T-helper 1 cell treated with Interleukin-12 subunit alpha and Interleukin-12 subunit beta and Interleukin-4 antibody, amounts not matched to agents 30 μg/mL and 1 μg/mL, for 36 hours (primary cell): ENCODE measurements around the gene AWAT2.
"Not testable (repeated sequence)": the region's sequence is repeated elsewhere in the genome, so short reads cannot be mapped to it uniquely, and the experiment has no call there.

Source experiments
- H3K27ac Mint-ChIP-seq: one replicate; pipeline ENCODE4 v1.8.0; 2021; ENCODE audit warnings: mild to moderate bottlenecking, mixed read lengths
- H3K27me3 Mint-ChIP-seq: one replicate; pipeline ENCODE4 v1.8.0; 2021; ENCODE audit warnings: low read depth, mixed read lengths
- H3K36me3 Mint-ChIP-seq: one replicate; pipeline ENCODE4 v1.8.0; 2021; ENCODE audit warnings: low read depth, mixed read lengths
- H3K4me1 Mint-ChIP-seq: one replicate; pipeline ENCODE4 v1.8.0; 2021; ENCODE audit warnings: low read depth, mixed read lengths
- H3K4me3 Mint-ChIP-seq: one replicate; pipeline ENCODE4 v1.8.0; 2021; ENCODE audit warnings: mild to moderate bottlenecking, moderate library complexity, mixed read lengths
- H3K9me3 Mint-ChIP-seq: one replicate; pipeline ENCODE4 v1.8.0; 2021; ENCODE audit warnings: mixed read lengths

The AWAT2 gene

DNA sequence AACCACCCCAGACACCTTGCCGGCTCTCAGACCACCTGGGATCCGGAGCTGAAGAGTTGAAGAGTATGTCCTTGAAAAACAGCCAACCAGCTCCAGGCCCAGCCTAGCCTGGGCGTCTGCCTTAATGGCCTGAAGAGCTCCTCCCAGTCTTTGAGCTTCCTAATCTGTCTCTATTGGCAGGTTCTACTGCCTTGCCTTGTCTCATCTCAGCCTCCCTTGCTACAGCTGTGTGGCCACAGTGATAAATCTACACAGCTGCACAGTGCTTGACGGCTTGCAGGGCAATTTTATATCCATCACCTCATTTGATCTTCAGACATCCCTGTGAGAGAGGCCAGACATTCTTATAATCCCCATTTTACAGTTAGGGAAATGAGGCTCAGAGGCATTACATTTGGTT lies 19.9 kb downstream of the AWAT2 start:
- Mint-ChIP-seq H3K27me3 (no peaks in the 10 kb centered on the region), H3K4me3 (no peak overlapping the region), H3K4me1 (peaks cover 32% of the 10 kb centered on the region), H3K9me3 (no peaks in the 10 kb centered on the region), H3K36me3 (no peaks in the 10 kb centered on the region), H3K27ac (no peak overlapping the region)

DNA sequence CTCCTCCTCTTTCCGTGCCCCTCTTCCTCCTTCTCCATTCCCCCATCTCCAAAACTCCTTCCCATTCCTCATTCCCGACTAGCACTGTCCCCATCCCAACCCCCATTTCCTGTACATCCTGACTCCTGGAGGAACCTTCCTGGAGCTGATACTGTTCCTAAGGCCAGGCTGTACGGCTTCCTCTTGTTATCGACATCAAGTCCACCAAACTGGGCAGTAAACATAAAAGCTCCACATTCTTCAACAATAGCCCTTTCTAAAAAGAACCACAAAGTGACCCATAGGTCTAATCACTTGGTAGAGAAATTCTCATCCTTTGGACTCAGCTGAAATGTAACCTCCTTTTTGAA lies 22.9 kb downstream of the AWAT2 start:
- no peak overlapping the region for H3K4me3 Mint-ChIP-seq
- H3K27ac Mint-ChIP-seq = no peak overlapping the region

DNA sequence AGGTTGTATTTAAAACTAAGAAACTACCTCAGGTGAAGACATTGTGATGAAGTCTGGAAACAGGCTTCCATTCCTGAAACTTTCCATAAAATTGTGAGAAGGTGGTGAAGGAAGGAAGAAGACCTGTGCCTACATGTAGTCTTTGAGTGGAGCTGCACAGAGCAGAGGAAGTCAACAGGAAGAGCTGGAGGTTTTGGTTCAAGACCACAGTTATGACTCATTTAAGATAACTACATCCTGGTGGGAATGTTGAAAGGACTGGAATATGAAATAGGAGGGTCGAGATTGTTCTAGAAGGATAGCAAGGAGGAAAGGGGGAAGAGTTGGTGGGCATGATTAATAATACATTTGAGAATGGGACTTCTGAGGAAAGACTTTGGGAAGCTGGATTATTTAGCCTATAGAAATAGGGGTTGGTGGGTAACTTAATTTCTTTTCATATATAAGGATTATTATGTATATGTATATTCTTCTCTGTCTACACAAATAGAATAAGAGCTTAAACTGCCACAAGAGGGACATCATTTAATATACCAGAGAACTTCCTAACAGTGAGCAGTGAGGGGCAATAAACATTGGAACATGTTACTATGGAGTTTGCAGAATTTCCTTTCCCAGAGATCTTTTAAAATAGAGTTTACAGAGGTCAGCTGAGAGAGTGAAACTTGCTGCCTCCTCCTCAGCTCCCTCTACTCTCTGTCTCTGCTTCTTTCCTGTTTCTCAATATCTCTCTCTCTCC lies 23.5 kb downstream of the AWAT2 start:
- Mint-ChIP-seq H3K36me3 (no peaks in the 10 kb centered on the region), H3K27me3 (no peaks in the 10 kb centered on the region), H3K9me3 (no peaks in the 10 kb centered on the region), H3K4me3 (peak overlapping the region; percentile 9), H3K4me1 (peaks cover 23% of the 10 kb centered on the region), H3K27ac (no peak overlapping the region)

More for the DNA sequence above, 22.9 kb downstream of the AWAT2 start:
- Mint-ChIP-seq H3K36me3 (no peaks in the 10 kb centered on the region), H3K27me3 (no peaks in the 10 kb centered on the region), H3K9me3 (no peaks in the 10 kb centered on the region), H3K4me1 (peaks cover 23% of the 10 kb centered on the region)

DNA sequence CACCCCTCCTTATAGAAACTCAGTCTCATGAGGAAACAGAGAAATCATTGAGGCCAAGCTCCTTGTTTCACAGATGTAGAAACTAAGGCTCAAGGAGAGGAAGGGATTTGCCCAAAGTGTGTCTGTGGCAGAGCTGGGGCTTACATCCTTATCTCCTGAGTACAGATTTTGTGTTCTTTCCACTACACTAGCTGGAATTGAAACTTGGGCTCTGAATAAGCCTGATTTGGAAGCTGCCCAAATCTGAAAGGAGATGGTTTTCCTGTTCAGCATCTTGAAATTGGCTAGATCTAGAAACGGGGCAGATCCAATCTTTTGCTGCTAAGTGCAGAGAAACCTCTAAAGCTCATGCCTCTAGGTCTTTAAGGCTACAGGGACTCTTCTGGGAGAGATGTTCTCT lies 24.3 kb downstream of the AWAT2 start:
- H3K27ac Mint-ChIP-seq = no peak overlapping the region
- no peaks in the 10 kb centered on the region for H3K27me3 Mint-ChIP-seq
- H3K4me1 Mint-ChIP-seq = peaks cover 20% of the 10 kb centered on the region
- no peaks in the 10 kb centered on the region for H3K9me3 Mint-ChIP-seq
- no peaks in the 10 kb centered on the region for H3K36me3 Mint-ChIP-seq
- H3K4me3 Mint-ChIP-seq = no peak overlapping the region

- Mint-ChIP-seq H3K9me3 (no peaks in the 10 kb centered on the region), H3K4me3 (no peak overlapping the region), H3K4me1 (peaks cover 14% of the 10 kb centered on the region), H3K27ac (no peak overlapping the region), H3K36me3 (no peaks in the 10 kb centered on the region), H3K27me3 (no peaks in the 10 kb centered on the region)
Observed at GRCh38 chrX:70022616-70023015, 27.1 kb downstream of the AWAT2 start.

- Mint-ChIP-seq H3K27me3 (no peaks in the 10 kb centered on the region), H3K4me1 (peaks cover 10% of the 10 kb centered on the region), H3K36me3 (no peaks in the 10 kb centered on the region), H3K9me3 (no peaks in the 10 kb centered on the region), H3K4me3 (peak overlapping the region; percentile 25), H3K27ac (peak overlapping the region; percentile 10)
Observed at GRCh38 chrX:70016513-70016912, 33.2 kb downstream of the AWAT2 start.

GRCh38 chrX:70013466-70014381 lies 36.0 kb downstream of the AWAT2 start:
- Mint-ChIP-seq H3K36me3 (no peaks in the 10 kb centered on the region), H3K4me3 (no peak overlapping the region), H3K27me3 (no peaks in the 10 kb centered on the region), H3K9me3 (no peaks in the 10 kb centered on the region), H3K27ac (no peak overlapping the region), H3K4me1 (peaks cover 10% of the 10 kb centered on the region)

DNA sequence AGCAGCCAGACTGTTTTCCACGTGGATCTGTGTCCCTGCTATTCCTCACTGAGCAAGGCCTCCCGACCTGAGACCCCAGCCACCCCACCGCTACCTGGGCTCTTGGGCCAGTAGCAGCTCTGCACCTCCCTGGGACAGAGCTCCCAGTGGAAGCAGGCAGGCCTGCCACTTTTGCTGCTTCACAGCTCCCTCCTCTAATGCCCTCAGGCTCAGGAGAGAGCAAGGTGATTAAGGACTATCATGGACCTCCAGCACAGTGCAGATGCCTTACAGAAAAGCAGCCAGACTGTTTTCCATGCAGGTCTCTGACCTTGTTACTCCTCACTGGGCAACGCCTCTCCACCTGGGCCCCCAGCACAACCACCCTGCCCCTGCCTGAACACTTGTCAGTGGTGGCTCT lies 37.0 kb downstream of the AWAT2 start:
- Mint-ChIP-seq H3K4me1 (peaks cover 10% of the 10 kb centered on the region), H3K36me3 (no peaks in the 10 kb centered on the region), H3K9me3 (no peaks in the 10 kb centered on the region), H3K27me3 (no peaks in the 10 kb centered on the region), H3K4me3 (no peak overlapping the region), H3K27ac (no peak overlapping the region)

DNA sequence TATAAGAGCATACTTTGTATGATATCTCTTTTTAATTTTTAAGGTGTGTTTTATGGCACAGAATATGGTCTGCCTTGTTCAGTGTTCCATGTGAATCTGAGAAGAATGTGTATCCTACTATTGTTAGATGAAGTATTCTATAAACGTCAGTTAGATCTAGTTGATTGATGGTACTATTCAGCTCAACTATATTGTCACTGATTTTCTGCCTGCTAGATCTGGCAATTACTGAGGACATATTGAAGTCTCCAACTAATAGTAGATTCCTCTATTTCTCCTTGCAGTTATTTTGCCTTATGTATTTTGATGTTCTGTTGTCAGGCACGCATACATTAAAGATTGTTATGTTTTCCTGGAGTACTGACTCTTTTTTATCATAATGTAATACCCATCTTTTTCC lies 39.8 kb downstream of the AWAT2 start:
- Mint-ChIP-seq H3K4me1 (no peaks in the 10 kb centered on the region), H3K27ac (no peak overlapping the region), H3K36me3 (no peaks in the 10 kb centered on the region), H3K9me3 (no peaks in the 10 kb centered on the region), H3K4me3 (no peak overlapping the region), H3K27me3 (no peaks in the 10 kb centered on the region)

DNA sequence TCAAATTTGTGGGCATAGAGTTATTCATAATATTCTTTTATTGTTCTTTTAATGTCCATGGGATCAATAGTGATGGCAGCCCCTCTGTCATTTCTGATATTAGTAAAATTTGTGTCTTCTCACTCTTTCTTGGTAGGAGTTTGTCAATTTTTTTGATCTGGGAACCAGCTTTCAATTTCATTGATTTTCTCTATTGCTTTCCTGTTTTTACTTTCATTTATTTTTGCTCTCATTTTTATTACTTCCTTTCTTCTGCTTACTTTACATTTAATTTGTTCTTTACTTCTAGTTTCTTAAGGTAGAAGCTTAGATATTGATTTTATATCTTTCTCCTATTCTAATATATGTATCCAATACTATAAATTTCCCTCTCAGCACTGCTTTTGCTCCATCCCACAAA lies 40.7 kb downstream of the AWAT2 start:
- H3K27me3 Mint-ChIP-seq = no peaks in the 10 kb centered on the region
- H3K4me3 Mint-ChIP-seq = no peak overlapping the region
- no peak overlapping the region for H3K27ac Mint-ChIP-seq
- H3K4me1 Mint-ChIP-seq = no peaks in the 10 kb centered on the region
- no peaks in the 10 kb centered on the region for H3K36me3 Mint-ChIP-seq
- no peaks in the 10 kb centered on the region for H3K9me3 Mint-ChIP-seq

GRCh38 chrX:70007946-70008345 lies 41.8 kb downstream of the AWAT2 start:
- Mint-ChIP-seq H3K27ac (no peak overlapping the region), H3K27me3 (no peaks in the 10 kb centered on the region), H3K36me3 (no peaks in the 10 kb centered on the region), H3K9me3 (no peaks in the 10 kb centered on the region), H3K4me1 (no peaks in the 10 kb centered on the region), H3K4me3 (no peak overlapping the region)

GRCh38 chrX:70001708-70002341 lies 47.9 kb downstream of the AWAT2 start:
- Mint-ChIP-seq H3K27me3 (no peaks in the 10 kb centered on the region), H3K4me1 (no peaks in the 10 kb centered on the region), H3K36me3 (peaks cover 1% of the 10 kb centered on the region), H3K27ac (no peak overlapping the region), H3K9me3 (no peaks in the 10 kb centered on the region), H3K4me3 (no peak overlapping the region)

DNA sequence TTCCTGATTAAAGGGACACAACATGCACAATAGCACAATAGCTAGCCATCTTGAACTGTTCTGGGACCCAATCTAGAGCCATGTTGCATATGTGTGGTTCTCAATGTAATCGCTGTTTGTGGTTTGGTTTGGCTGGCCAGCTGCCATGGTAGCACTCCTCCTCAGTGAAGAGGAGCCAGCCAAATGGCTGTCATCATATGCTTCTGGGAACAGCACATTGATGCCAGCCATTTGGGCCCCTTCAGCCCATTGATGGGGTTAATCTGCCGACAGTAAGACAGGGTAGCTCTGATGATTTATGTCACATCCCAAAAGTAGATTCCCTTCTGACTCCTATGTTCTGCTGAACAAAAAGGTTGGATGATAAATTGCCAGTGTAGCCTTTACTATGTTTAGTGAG lies 48.5 kb downstream of the AWAT2 start:
- H3K4me1 Mint-ChIP-seq = no peaks in the 10 kb centered on the region
- no peak overlapping the region for H3K4me3 Mint-ChIP-seq
- H3K27ac Mint-ChIP-seq = no peak overlapping the region
- no peaks in the 10 kb centered on the region for H3K27me3 Mint-ChIP-seq
- no peaks in the 10 kb centered on the region for H3K9me3 Mint-ChIP-seq
- H3K36me3 Mint-ChIP-seq = peaks cover 3% of the 10 kb centered on the region

GRCh38 chrX:69998299-69998698 lies 51.4 kb downstream of the AWAT2 start:
- not testable (repeated sequence) for H3K4me1 Mint-ChIP-seq, H3K27me3 Mint-ChIP-seq, H3K36me3 Mint-ChIP-seq, H3K4me3 Mint-ChIP-seq, H3K9me3 Mint-ChIP-seq, H3K27ac Mint-ChIP-seq

GRCh38 chrX:69996113-69996468 lies 53.6 kb downstream of the AWAT2 start:
- Mint-ChIP-seq H3K9me3 (no peaks in the 10 kb centered on the region), H3K36me3 (peaks cover 3% of the 10 kb centered on the region), H3K27me3 (no peaks in the 10 kb centered on the region), H3K4me3 (no peak overlapping the region), H3K27ac (no peak overlapping the region), H3K4me1 (no peaks in the 10 kb centered on the region)
